ENCODE measurements around the gene UGT1A4. TPM values are rescaled to one million over a fixed set of nuclear protein-coding genes. Genes with fewer than 3 reads are reported as not detected.

UGT1A4 gene
- total RNA-seq, 1 experiment from 2014 or later, result not detected

- no peak overlapping the region for H2AK5ac ChIP-seq (ENCODE audit: insufficient read length, low read length)
- no peak overlapping the region for H2BK20ac ChIP-seq (ENCODE audit: low read depth, low read length, poor library complexity, severe bottlenecking)
- H3K4me1 Mint-ChIP-seq, result peaks cover 2 to 5% of the 10 kb centered on the region in 2 experiments; a peak in 3 of 4 replicates
These were observed 44.6 kb upstream of the UGT1A4 start for GRCh38 chr2:233673896-233674295.

More at GRCh38 chr2:233673896-233674295, 44.6 kb upstream of the UGT1A4 start:
- no peak overlapping the region for H3K14ac ChIP-seq (ENCODE audit: insufficient read depth, low read length)
- H3K9ac ChIP-seq (ENCODE audit: extremely low read depth, insufficient read length, low read length), result no peak overlapping the region
- H3K4me2 ChIP-seq (ENCODE audit: insufficient read depth, insufficient read length, low read length), result no peak overlapping the region
- no peak overlapping the region for H3T11ph ChIP-seq (ENCODE audit: low read length)
- Mint-ChIP-seq H3K9me3 (no peaks in the 10 kb centered on the region), H3K27me3 (ENCODE audit: low read depth) (peaks cover 15% of the 10 kb centered on the region), H3K36me3 (ENCODE audit: insufficient read depth in 1 of 3, low read depth in 3 of 3) (no peaks in the 10 kb centered on the region), H3K27ac (no peak overlapping the region), H3K4me3 (no peak overlapping the region)
- DNase-seq, result no peak
- no peak overlapping the region for H2BK5ac ChIP-seq (ENCODE audit: insufficient read length, low read length)
- no peaks in the 10 kb centered on the region for H3K79me1 ChIP-seq (ENCODE audit: insufficient read depth, low read depth, low read length, poor library complexity, severe bottlenecking)
- H3K27ac ChIP-seq (ENCODE audit: insufficient read length, low read depth, low read length), result no peak overlapping the region
- H3K23me2 ChIP-seq (ENCODE audit: insufficient read length, low read depth, low read length, poor library complexity, severe bottlenecking), result no peaks in the 10 kb centered on the region
- no peaks in the 10 kb centered on the region for H3K79me2 ChIP-seq (ENCODE audit: insufficient read depth, low read length)
- no peak overlapping the region for H3K4ac ChIP-seq (ENCODE audit: low read depth, low read length)
- H2AFZ ChIP-seq (ENCODE audit: low read length), result no peak overlapping the region
- no peaks in the 10 kb centered on the region for H3K9me3 ChIP-seq (ENCODE audit: control insufficient read depth, low read depth, low read length)
- no peak overlapping the region for H2BK12ac ChIP-seq (ENCODE audit: insufficient read length, low read depth, low read length)
- no peaks in the 10 kb centered on the region for H3K27me3 ChIP-seq (ENCODE audit: insufficient read depth, low read length)
- no peak overlapping the region for H4K5ac ChIP-seq (ENCODE audit: insufficient read length, low read depth, low read length)
- no peak overlapping the region for H2BK120ac ChIP-seq (ENCODE audit: low read depth, low read length, poor library complexity, severe bottlenecking)
- H3K18ac ChIP-seq (ENCODE audit: insufficient read length, low read depth, low read length), result no peak overlapping the region
- H2BK15ac ChIP-seq (ENCODE audit: low read depth, low read length), result no peak overlapping the region
- no peaks in the 10 kb centered on the region for H4K20me1 ChIP-seq (ENCODE audit: control insufficient read depth, insufficient read depth, insufficient read length)
- H3K56ac ChIP-seq (ENCODE audit: insufficient read length, low read depth, low read length), result no peak overlapping the region
- H4K91ac ChIP-seq (ENCODE audit: insufficient read length, low read depth, low read length), result no peak overlapping the region
- H3K4me1 ChIP-seq (ENCODE audit: insufficient read depth, low read length), result no peaks in the 10 kb centered on the region; the same call in 1 of the 2 replicates
- TF ChIP-seq, protein P1, sequence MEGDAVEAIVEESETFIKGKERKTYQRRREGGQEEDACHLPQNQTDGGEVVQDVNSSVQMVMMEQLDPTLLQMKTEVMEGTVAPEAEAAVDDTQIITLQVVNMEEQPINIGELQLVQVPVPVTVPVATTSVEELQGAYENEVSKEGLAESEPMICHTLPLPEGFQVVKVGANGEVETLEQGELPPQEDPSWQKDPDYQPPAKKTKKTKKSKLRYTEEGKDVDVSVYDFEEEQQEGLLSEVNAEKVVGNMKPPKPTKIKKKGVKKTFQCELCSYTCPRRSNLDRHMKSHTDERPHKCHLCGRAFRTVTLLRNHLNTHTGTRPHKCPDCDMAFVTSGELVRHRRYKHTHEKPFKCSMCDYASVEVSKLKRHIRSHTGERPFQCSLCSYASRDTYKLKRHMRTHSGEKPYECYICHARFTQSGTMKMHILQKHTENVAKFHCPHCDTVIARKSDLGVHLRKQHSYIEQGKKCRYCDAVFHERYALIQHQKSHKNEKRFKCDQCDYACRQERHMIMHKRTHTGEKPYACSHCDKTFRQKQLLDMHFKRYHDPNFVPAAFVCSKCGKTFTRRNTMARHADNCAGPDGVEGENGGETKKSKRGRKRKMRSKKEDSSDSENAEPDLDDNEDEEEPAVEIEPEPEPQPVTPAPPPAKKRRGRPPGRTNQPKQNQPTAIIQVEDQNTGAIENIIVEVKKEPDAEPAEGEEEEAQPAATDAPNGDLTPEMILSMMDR (conservative IDR thresholded peaks at IDR 0.05), result no peak
- H4K8ac ChIP-seq (replicated peaks; ENCODE audit: insufficient read length, low read depth, low read length), result no peak overlapping the region
- no peak overlapping the region for H3K23ac ChIP-seq (ENCODE audit: insufficient read length, low read depth, low read length)
